HG02970 (cell line): Measurements from ENCODE around the gene PLCL2.

ENCODE experiments used
- ATAC-seq: cut with Tn5 transposase; IDR thresholded peaks from one replicate; pipeline ENCODE4 v1.9.1; 2021; ENCODE audit warnings: mild to moderate bottlenecking, moderate library complexity, moderate number of reproducible peaks; ENCODE audit not compliant: unreplicated experiment, low FRiP score

Gene PLCL2

DNA sequence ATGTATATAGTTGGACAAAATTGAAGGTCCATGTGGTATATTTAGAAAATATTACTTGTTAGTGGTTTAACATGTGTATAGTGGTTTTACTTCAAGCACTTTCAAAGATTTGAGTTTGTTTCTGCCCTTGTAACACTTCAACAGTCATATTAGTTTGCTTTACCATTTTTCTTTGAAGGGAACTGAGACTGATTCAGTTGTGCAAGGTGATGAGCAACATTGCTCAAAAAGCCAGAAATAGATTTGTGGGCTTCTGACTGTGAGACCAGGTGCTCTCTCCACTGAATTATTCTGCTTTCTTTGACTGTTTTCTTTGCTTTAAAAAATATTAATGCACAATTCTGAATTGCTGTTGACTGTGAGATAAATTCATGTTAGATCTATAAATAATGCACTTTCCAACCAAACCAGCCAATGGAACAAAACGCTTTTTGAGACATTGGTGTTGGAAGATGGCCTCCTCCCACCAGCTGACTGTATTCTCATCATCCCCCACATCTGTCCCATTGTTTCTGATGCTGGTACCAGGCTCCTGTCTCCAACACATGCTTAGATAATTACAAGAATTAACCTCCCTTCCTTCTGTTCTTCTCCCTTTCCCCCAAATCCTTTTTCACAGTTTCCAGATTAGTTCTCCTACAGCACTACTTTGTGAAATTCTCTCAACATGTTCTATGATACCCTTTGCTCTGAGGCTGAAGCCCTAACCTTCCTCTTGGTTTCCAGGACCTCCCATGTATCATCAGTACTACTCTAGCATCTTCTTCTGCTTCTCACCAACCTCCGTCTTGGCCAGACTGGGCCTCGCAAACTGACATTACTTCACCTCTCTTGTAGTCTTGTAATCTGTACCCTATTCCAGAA is 27.9 kb downstream of the PLCL2 start:
- peak; percentile 71 for ATAC-seq

- no peak for ATAC-seq
Measured at GRCh38 chr3:16913264-16913580, 28.5 kb downstream of the PLCL2 start.

GRCh38 chr3:16916840-16917239 is 32.1 kb downstream of the PLCL2 start:
- no peak for ATAC-seq

GRCh38 chr3:16917256-16917935 is 32.6 kb downstream of the PLCL2 start:
- ATAC-seq: no peak

- ATAC-seq: no peak
Measured at GRCh38 chr3:16917980-16918682, 33.4 kb downstream of the PLCL2 start.

GRCh38 chr3:16918683-16919025 is 33.9 kb downstream of the PLCL2 start:
- ATAC-seq: no peak

DNA sequence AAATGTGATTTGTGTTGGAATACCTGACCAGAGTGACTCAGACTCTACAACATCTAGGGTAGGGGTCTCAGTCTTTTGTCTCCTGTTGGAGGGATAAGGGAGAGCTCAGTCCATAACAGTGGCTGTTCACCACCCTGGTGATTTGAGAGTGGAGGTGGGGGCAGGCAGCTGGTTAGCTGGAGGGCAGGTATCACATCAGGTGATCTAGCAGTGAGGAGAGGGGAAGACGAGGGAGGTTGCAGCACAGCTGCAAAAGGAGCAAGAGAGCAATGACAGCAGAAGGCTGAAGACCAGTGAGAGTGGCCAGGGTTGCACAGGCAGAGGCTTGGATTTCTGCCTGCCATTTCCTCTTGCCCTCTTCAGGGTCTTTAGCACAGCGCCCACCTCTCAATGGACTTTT is 38.4 kb downstream of the PLCL2 start:
- no peak for ATAC-seq

- no peak for ATAC-seq
Measured at GRCh38 chr3:16927485-16927884, 42.7 kb downstream of the PLCL2 start.

- no peak for ATAC-seq
Measured at GRCh38 chr3:16928386-16929132, 43.8 kb downstream of the PLCL2 start.

- ATAC-seq: no peak
Measured at GRCh38 chr3:16929311-16929710, 44.6 kb downstream of the PLCL2 start.

GRCh38 chr3:16932877-16933276 is 48.1 kb downstream of the PLCL2 start:
- ATAC-seq: no peak

DNA sequence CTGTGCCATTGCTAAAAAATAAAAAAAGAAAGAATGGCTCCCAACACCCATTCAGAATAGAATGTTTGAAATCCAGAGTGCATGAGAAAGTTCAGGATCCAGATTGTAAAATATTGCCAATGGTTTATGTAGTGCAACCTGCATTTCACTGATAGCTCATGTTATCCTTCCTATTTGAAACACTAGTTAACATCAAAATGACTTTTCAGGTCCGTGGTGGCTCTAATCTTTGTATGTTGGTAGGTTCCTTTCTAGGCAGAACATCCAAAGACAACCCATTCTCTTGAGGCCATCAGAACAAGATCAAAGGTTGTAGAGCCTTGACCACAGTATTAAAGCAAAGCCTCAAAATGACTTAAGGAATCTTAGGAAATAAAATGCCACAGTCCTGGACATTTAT is 51.0 kb downstream of the PLCL2 start:
- ATAC-seq: no peak

DNA sequence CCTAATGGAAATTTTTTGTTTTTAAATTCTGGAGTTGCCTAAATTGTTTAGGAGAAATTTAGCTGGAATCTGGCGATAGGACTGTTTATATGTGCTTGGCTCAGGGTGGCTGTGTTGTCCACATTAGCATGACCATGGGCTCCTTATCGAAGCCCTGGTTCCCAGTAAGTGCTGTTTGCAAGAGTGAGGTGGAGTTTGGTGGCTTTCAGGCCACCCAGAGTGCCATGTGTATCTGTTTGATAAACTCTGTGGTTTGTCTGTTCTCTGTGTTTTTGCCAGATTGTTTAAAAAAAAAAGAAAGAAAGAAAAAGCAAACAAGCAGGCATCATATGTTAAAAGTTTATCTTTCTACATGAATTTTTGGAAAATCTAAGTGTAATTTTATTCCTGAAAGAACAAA is 51.5 kb downstream of the PLCL2 start:
- no peak for ATAC-seq

DNA sequence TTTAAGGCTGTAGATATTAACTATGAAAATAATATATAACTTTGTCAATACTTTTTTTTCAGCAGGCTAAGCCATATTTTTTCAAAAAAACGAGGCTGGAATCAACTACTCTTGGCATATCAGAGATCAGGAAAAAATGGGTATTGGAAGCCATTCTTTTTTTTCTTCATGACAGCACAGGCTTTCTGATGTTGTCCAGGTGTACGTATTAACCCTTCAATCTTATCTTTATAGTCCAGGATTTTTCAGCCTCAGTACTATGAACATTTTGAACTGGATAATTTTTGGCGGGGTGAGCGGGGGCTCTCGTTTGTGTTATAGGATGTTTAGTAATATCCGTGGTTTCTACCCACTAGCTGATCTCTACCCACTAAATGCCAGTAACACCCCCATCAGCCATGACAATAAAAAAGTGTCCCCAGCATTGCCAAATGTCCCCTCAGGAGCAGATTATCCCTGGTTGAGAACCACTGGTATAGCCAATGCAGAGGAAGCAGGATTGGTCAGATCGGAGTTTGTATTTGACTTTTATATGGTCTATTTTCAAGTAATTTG is 52.0 kb downstream of the PLCL2 start:
- no peak for ATAC-seq

DNA sequence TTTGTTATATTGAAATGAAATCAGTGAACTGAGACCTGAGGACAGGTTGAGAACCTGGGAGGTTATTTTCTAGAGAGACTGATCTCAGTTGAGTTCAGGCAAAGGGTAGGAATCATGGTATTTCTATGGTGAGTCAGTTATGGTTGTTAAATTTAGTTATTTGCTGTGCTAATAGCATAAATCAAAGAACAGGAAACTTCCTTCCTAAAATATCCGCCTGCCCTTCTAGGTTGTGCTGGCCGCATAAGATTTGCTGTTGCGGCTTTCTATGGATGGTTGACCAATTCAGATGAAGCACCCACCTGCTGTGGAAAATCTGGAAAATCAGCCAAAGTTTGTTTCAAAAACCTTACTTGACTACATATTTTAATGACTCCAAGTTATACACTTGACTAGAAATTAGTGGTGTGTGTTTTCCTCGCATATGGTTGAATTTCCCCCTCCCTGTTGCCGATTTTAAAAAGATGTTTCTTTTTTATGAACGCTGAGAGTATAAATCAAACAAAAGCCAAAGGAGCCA is 52.6 kb downstream of the PLCL2 start:
- no peak for ATAC-seq

DNA sequence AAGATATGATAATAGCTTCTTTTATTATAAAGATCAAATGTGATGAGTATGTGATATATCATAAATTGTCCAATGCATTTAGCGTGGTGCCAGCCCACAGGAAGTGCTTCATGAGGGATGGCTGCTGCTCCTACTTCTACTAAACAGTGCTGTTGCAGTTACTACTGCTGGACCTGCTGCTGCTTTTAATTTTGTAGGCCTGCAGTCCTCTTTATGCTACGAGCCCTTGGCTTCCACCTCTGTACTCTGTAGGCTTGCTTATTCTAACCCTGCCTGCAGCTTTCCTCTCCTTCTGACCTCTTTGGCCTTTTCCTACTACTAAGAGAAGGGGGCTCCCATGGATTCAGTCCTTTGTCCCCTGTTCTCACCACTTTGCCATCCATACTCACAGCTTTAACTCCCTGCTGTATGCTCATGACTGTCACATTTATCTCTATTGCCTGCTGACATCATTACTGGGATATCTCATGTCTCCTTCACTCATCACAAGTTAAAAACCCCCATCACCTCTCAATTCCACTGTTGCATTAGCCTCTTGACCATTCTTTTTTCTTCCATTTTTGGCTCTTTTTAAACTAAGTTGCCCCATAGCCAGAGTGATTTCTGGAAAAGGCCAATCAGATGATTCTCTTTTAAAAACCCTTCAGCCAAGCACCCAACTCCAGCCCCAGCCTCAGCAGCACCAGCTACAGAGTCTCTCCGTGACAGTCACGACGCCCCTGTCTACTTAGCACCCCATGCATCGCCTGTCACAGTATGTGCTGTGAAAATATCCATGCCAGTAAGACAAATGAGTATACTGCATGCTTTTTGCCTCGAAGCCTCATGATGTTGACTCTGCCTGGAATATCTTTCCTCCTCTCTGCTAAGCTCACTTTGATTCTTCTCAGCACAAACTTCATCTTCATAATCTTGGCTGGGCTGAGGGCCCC is 56.3 kb downstream of the PLCL2 start:
- no peak for ATAC-seq

- ATAC-seq: no peak
Measured at GRCh38 chr3:16942955-16943354, 58.2 kb downstream of the PLCL2 start.

DNA sequence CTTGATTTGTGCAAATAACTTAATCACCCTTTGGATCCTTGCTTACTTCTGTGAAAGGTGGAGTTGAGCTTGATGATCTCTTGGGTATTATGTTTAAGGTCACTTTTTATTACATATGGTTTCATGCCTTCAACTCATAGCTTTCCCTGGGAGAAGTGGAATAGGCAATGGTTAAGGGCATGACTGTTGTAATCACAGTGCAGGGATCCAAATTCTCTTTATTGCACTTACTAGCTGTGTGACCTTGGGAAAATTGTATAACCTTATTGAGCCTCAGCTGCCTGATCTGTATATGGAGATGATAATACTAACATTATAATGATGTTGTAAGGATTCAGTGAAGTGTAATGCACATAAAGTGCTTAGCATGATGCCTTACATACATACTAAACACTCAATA is 59.1 kb downstream of the PLCL2 start:
- no peak for ATAC-seq

DNA sequence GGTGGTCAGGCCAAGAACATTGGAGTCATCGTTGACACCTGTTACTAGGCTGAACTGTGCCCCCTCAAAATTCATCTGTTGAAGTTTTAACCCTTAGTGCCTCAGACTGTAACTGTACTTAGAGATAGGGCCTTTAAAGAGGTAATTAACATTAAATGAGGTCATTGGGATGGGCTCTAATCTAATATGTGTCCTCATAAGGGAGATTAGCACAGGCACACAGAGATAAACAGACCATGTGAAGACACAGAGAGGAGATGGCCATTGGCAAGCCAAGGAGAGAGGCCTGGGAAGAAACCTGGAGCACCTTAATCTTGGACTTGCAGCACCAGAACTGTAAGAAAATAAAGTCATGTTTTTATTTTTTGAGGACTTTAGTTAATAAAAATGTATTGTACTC is 59.6 kb downstream of the PLCL2 start:
- no peak for ATAC-seq
